Mucosa of descending colon (tissue), 3 donors: Measurements from ENCODE around the gene PRR29. TPM values are rescaled to one million over a fixed set of nuclear protein-coding genes. Genes with fewer than 3 reads are reported as not detected.
A peak's percentile ranks its signal among the peaks of the same experiment; 100 is the strongest.

Experiments
- ATAC-seq: fragments of 200-7000 bp; cut with Tn5 transposase; one replicate; pipeline ENCODE4 v1.9.1; 2020; ENCODE audit warnings: mild to moderate bottlenecking, moderate library complexity
- DNase-seq, 3 donors: peaks; one replicate each; pipeline ENCODE4 v3.0.0-alpha.2; 2020
- H3K36me3 ChIP-seq: fragments of 200-600 bp; one replicate; pipeline ENCODE4 v1.8.0; 2021; ENCODE audit warnings: low read depth, mild to moderate bottlenecking
- H3K4me1 ChIP-seq: fragments of 200-600 bp; one replicate; pipeline ENCODE4 v1.8.0; 2021; ENCODE audit warnings: low read depth, mild to moderate bottlenecking
- H3K4me3 ChIP-seq: fragments of 200-600 bp; one replicate; pipeline ENCODE4 v1.8.0; 2021; ENCODE audit warnings: mild to moderate bottlenecking
- H3K9me3 ChIP-seq: fragments of 200-600 bp; one replicate; pipeline ENCODE4 v1.8.0; 2021; ENCODE audit warnings: mild to moderate bottlenecking
- intact Hi-C, 2 donors: fragments of 100-400 bp; cut with DNase I in 1 of 2; cut with micrococcal nuclease in 1 of 2; formaldehyde crosslinking; loops; one replicate each; pipeline versions ENCODE4 v1.11.0 to v1.11.1; 2022; cut with DNase I, micrococcal nuclease
- total RNA-seq, 3 donors: library from RNA; stranded (reverse); fragmentation: NEBNext Ultra II Directional in 2 of 3; extraction: Animal tissue kit (Norgen Biotek cat#: 25700) in 2 of 3; gene quantifications; one replicate each; pipeline versions ENCODE4 v1.2.1 to v1.2.4, GENCODE V29; 2021 to 2023
- TF ChIP-seq, protein P1 (sequence below): fragments of 200-600 bp; IDR thresholded peaks from one replicate; pipeline ENCODE4 v1.8.0; 2022; ENCODE audit warnings: antibody characterized with exemption, mild to moderate bottlenecking
- donor health status: DM: no; HTN: no; CAD: no; lungs with moderate emphysema.
- donor health status: DM: no; HTN: no; CAD: no.
- donor health status: DM: no; HTN: yes; CAD: no.

PRR29 gene
- total RNA-seq, 3 donors from 2014 or later = not detected

DNA sequence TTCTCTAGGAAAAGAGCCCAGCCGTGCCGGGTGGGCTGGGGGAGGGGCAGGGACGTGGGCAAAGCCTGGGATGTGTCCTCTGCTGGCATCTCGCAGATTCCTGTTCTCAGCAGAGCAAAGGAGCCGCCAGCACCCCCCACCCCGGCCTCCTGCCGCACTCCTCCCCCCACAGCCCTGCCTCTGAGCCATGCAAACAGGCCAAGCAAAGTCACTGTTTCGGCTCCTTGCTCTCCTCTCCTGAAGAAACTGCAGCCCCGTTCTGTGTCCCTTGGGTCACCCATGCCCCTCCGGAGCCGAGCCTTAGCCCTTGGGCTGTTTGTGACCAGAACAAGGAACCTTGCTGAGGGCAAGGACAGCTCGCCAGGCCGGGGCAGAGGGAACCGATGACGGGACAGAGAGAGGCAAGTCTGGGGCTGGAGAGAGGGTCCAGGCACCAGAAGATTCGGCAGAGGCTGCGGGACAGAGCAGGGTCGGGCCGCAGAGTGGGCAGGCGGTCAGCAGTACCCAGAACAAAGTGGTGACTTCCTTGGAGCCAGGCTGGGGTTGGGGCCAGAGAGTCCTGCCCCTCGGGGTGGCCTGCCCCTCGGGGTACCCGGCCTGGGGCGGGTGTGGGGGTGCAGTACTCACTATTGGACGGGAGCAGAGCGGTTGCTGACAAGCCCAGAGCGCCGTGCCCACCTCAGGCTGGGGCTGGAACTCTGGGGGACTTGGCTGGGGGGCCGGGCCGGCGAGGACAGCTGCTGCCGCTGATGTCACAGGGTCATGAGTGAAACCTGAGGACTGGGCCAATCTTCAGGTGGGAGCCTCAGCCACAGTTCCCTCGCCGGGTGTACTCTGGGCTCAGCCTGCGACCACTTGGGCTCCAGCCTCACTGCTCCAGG is 9.2 kb upstream of the PRR29 start:
- H3K4me1 ChIP-seq = peaks cover 3% of the 10 kb centered on the region
- no peaks in the 10 kb centered on the region for H3K36me3 ChIP-seq
- intact Hi-C loops = no loop called here
- no peaks in the 10 kb centered on the region for H3K9me3 ChIP-seq
- DNase-seq (peak in 2 of 3 donors; percentile 25 to 39), ATAC-seq (no peak)
- TF ChIP-seq, protein P1, sequence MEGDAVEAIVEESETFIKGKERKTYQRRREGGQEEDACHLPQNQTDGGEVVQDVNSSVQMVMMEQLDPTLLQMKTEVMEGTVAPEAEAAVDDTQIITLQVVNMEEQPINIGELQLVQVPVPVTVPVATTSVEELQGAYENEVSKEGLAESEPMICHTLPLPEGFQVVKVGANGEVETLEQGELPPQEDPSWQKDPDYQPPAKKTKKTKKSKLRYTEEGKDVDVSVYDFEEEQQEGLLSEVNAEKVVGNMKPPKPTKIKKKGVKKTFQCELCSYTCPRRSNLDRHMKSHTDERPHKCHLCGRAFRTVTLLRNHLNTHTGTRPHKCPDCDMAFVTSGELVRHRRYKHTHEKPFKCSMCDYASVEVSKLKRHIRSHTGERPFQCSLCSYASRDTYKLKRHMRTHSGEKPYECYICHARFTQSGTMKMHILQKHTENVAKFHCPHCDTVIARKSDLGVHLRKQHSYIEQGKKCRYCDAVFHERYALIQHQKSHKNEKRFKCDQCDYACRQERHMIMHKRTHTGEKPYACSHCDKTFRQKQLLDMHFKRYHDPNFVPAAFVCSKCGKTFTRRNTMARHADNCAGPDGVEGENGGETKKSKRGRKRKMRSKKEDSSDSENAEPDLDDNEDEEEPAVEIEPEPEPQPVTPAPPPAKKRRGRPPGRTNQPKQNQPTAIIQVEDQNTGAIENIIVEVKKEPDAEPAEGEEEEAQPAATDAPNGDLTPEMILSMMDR = no peak
- no peak overlapping the region for H3K4me3 ChIP-seq

DNA sequence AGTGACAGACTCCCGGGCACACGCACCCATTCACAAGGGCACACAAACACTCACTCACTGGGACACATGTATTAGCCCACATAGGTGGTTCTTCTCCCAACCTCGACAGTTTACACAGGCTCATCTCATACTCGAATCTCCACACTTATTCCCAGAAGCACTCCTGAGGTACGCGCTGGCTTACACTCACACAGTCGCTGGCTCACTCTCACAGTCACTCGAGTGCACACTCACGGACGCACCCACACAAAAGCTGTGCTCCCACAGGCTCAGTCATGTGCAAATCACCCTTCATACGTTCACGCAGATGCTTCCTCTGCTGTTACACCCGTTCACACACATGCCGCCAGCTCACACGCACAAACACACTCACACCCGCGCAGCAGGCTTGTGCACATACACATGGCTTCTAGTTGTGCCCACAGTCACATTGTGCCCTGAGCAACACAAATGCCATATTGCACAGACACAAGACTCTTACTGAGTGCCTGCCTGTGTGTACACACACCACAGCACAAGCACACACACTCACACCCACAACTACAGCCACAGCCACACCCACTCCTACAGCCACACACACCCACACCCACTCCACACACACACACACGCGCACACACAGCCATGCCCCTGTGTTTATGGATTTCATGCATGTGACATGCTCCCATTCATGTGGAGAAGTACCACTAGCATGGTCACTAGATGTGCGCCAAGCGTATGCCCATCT is 8.4 kb upstream of the PRR29 start:
- Histone ChIP-seq H3K36me3 (no peaks in the 10 kb centered on the region), H3K4me3 (no peak overlapping the region), H3K4me1 (peaks cover 1% of the 10 kb centered on the region), H3K9me3 (no peaks in the 10 kb centered on the region)
- TF ChIP-seq, protein P1 = no peak
- ATAC-seq (no peak), DNase-seq (peak in 2 of 3 donors; percentile 12 to 29)
- intact Hi-C loops = no loop called here

DNA sequence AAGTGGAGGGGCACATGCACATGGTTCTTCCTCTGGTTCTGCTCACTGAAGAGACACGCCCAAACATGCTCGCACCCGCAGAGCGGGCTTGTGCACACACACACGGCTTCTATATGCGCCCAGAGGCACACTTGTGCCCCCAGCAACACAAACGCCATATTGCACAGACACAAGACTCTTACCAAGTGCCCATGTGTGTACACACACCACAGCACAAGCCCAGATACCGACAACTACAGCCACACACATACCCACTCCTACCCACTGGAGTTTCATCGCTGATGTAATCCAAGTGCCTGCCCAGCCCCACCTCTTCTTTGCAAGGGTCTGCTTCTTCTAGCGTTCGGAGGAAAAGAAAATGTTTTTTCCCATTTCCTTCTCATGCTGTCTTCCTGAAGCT is 6.5 kb upstream of the PRR29 start:
- intact Hi-C loops = no loop called here
- no peaks in the 10 kb centered on the region for H3K4me1 ChIP-seq
- ATAC-seq = no peak
- H3K4me3 ChIP-seq = no peak overlapping the region
- TF ChIP-seq, protein P1 = no peak
- no peaks in the 10 kb centered on the region for H3K36me3 ChIP-seq
- no peak for DNase-seq
- no peaks in the 10 kb centered on the region for H3K9me3 ChIP-seq

DNA sequence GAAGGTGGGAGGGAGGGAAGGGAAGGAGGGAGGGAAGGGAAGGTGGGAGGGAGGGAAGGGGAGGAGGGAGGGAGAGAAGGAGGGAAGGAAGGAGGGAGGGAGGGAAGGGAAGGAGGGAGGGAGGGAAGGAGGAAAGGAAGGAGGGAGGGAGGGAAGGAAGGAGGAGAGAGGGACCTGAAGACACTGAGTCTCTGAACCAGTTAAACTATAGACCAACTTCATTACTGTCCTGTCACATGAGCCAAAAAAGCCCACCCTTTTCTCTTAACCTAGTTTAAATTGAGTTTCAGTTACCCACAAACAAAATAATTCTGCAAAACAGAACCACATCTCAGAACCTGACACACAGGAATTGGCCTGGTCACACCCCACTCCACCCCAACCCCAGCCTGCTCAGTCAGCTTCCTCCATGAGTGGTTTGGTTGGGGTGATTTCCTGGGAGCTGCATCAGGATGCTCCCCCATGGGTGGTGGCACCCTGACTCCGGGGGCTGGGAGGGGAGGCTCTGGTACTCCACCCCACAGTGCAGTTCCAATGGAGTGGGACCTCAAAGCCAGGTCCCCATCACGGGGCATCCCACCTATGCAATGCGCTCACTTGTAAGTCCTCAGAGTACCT is 4.7 kb upstream of the PRR29 start:
- TF ChIP-seq, protein P1 = no peak
- Histone ChIP-seq H3K36me3 (no peaks in the 10 kb centered on the region), H3K4me1 (peaks cover 8% of the 10 kb centered on the region), H3K4me3 (no peak overlapping the region), H3K9me3 (no peaks in the 10 kb centered on the region)
- intact Hi-C loops = no loop called here
- DNase-seq (no peak), ATAC-seq (no peak)

DNA sequence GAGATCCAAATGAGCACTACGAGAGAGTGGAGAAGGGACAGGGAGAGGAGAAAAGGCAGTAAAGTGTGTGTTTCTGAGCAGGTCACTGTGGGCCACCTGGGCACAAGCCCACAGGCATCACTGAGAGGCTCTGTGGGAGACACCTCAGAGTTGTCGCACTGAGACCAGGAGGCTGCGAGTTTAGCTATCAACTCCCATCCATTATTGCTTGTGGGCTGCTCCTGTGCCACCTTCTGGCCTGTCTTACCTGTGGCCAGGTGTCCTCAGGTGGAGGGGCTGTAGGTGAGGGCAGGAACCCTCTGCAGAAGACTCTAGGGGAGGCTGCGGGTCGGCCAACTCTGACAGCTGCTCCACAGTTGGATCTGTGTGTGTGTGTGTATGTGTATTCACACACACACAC is 2.5 kb upstream of the PRR29 start:
- DNase-seq (no peak), ATAC-seq (no peak)
- Histone ChIP-seq H3K9me3 (no peaks in the 10 kb centered on the region), H3K4me3 (no peak overlapping the region), H3K4me1 (peaks cover 13% of the 10 kb centered on the region), H3K36me3 (no peaks in the 10 kb centered on the region)
- TF ChIP-seq, protein P1 = no peak
- intact Hi-C loops = no loop called here
